ENCODE measurements around the gene PAM. TPM values are rescaled to one million over a fixed set of nuclear protein-coding genes. Genes with fewer than 3 reads are reported as not detected.

Gene PAM
- polyA plus RNA-seq, 6 donors from 2014 or later = 0.62 to 3.5 (median 1.6) TPM; not detected in 1

- H3K36me3 Mint-ChIP-seq = no peaks in the 10 kb centered on the region
- no peaks in the 10 kb centered on the region for H3K27me3 Mint-ChIP-seq
- peaks cover 14 to 18% (median 17%) of the 10 kb centered on the region in 3 donors for H3K4me1 Mint-ChIP-seq
- H3K27ac Mint-ChIP-seq = peak overlapping the region in 1 of 6 donors; percentile 50
- ATAC-seq (ENCODE audit: low read depth in 2 of 2) (no peak), DNase-seq (no peak)
- H3K4me3 Mint-ChIP-seq = no peak overlapping the region
- no peaks in the 10 kb centered on the region for H3K9me3 Mint-ChIP-seq
Observed at GRCh38 chr5:102759700-102760099, 4.6 kb downstream of the PAM start.

DNA sequence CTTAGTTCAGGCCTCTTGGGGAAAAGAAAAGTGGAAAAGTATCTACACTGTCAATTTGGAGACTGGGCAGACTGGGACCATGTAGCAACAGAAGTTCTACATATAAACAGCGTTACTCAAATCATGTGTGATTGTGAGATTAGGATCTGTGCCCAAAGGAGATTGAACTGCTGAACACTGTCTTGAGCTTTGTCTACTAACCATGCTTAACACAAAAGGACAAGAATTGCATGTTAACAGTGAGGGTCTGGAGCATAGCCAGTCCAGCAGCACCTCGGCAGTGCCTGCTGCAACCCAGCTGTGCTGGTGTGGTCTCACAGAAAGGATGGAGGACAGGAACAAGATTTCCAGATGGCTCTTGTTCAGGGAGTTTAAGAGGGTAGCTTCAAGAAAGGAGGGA lies 5.7 kb downstream of the PAM start:
- no peaks in the 10 kb centered on the region for H3K36me3 Mint-ChIP-seq
- no peak overlapping the region for H3K27ac Mint-ChIP-seq

GRCh38 chr5:102762095-102762534 lies 7.0 kb downstream of the PAM start:
- Mint-ChIP-seq H3K36me3 (no peaks in the 10 kb centered on the region), H3K4me3 (peak overlapping the region in 1 of 8 donors; percentile 21), H3K27ac (peak overlapping the region in 1 of 6 donors; percentile 13), H3K27me3 (no peaks in the 10 kb centered on the region), H3K9me3 (no peaks in the 10 kb centered on the region), H3K4me1 (peaks cover 4 to 7% (median 4%) of the 10 kb centered on the region in 3 donors)
- ATAC-seq (ENCODE audit: low read depth in 2 of 2) (peak; percentile 45 to 47), DNase-seq (no peak)

More for the DNA sequence above, 5.7 kb downstream of the PAM start:
- Mint-ChIP-seq H3K4me3 (no peak overlapping the region), H3K4me1 (peaks cover 8 to 13% (median 10%) of the 10 kb centered on the region in 3 donors), H3K27me3 (no peaks in the 10 kb centered on the region), H3K9me3 (no peaks in the 10 kb centered on the region)
- ATAC-seq (ENCODE audit: low read depth in 2 of 2) (no peak), DNase-seq (no peak)

DNA sequence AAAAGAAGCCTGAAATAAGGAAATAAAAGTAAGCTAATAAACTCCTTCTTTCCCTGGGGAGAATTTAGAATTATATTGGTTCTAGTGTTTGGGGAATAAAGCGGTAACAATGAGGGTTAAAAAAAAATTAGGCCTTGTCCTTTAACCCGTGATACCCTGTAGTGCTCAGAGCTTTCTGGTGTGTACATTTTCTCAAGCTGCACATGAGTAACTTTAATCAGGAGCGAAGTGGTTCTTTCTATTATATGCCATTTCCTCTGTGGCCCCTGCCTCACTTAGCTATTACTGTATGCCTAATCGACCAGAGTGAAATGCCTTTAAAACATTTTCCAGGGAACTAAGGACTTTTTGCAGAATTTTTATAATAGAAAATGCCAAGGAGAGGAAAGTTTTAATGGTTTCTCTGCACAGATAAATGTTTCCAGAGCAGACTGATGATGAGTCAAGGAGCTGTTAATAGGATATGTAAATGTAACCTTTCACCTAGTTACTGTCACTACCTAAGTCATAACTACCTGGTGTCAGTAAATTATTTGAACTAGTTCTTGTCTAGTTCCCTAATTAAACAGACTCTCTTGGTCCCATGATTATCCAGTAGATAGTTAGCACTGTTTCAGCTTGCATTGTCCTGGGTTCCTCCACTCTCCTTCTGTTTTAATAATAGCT lies 7.6 kb downstream of the PAM start:
- no peaks in the 10 kb centered on the region for H3K9me3 Mint-ChIP-seq
- no peak overlapping the region for H3K27ac Mint-ChIP-seq
- DNase-seq = no peak

DNA sequence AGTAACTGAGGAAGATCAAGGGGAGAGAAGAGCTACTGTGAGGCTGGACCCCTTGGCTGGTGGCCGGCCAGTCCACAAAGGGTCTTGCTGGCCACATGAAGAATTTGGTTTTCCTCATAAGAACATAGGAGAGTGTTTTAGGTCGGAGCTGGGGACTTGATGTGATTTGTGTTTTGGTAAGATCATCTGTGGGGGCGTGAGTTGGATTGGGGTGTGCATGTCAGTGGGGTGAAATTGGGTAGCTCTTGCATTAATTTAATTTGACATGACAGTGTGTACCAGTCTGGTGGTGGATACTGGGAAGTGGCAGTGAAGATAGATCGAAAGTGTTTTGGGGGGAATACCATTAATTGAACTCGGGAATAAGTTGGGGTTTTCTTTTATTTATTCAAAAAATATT lies 8.6 kb downstream of the PAM start:
- H3K4me1 Mint-ChIP-seq = peaks cover 4 to 7% (median 4%) of the 10 kb centered on the region in 3 donors
- no peak for ATAC-seq (ENCODE audit: low read depth in 2 of 2)
- peak overlapping the region in 2 of 6 donors; percentile 3 to 65 for H3K27ac Mint-ChIP-seq
- H3K27me3 Mint-ChIP-seq = no peaks in the 10 kb centered on the region
- H3K4me3 Mint-ChIP-seq = no peak overlapping the region
- H3K36me3 Mint-ChIP-seq = no peaks in the 10 kb centered on the region
- DNase-seq = no peak
- no peaks in the 10 kb centered on the region for H3K9me3 Mint-ChIP-seq

More for the DNA sequence above, 7.6 kb downstream of the PAM start:
- peaks cover 4 to 7% (median 4%) of the 10 kb centered on the region in 3 donors for H3K4me1 Mint-ChIP-seq
- ATAC-seq (ENCODE audit: low read depth in 2 of 2) = no peak
- H3K36me3 Mint-ChIP-seq = no peaks in the 10 kb centered on the region
- H3K4me3 Mint-ChIP-seq = no peak overlapping the region
- no peaks in the 10 kb centered on the region for H3K27me3 Mint-ChIP-seq

- DNase-seq = no peak
- peaks cover 4 to 7% (median 4%) of the 10 kb centered on the region in 3 donors for H3K4me1 Mint-ChIP-seq
- peak overlapping the region in 1 of 6 donors; percentile 4 for H3K27ac Mint-ChIP-seq
- H3K36me3 Mint-ChIP-seq = no peaks in the 10 kb centered on the region
- no peak for ATAC-seq (ENCODE audit: low read depth in 2 of 2)
- no peaks in the 10 kb centered on the region for H3K9me3 Mint-ChIP-seq
- no peak overlapping the region for H3K4me3 Mint-ChIP-seq
- H3K27me3 Mint-ChIP-seq = no peaks in the 10 kb centered on the region
Observed at GRCh38 chr5:102764381-102765004, 9.4 kb downstream of the PAM start.

DNA sequence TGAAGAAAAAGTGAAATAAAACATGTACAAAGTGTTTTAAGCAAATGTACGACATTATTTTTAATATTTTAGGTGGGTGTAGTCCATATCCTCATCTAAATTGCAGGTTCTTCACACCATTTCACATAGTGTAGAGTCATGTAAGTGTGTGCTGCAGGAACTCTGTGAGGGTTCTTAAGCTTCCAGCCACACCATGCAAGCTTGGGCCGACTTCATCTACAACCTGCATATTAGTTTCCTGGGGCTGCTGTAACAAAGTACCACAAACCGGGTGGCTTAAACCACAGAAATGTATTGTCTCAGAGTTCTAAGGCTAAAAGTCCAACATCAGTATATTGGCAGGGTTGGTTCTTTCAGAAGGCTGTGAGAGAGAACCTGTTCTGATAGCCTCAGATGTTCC lies 10.2 kb downstream of the PAM start:
- no peak for ATAC-seq (ENCODE audit: low read depth in 2 of 2)
- no peak overlapping the region for H3K4me3 Mint-ChIP-seq

GRCh38 chr5:102766295-102767090 lies 11.4 kb downstream of the PAM start:
- no peaks in the 10 kb centered on the region for H3K36me3 Mint-ChIP-seq
- no peak overlapping the region for H3K4me3 Mint-ChIP-seq
- H3K27ac Mint-ChIP-seq = no peak overlapping the region
- DNase-seq (no peak), ATAC-seq (ENCODE audit: low read depth in 2 of 2) (no peak)
- no peaks in the 10 kb centered on the region for H3K27me3 Mint-ChIP-seq
- no peaks in the 10 kb centered on the region for H3K9me3 Mint-ChIP-seq
- H3K4me1 Mint-ChIP-seq = peaks cover 0 to 7% (median 4%) of the 10 kb centered on the region in 3 donors

More for the DNA sequence above, 10.2 kb downstream of the PAM start:
- Mint-ChIP-seq H3K27me3 (no peaks in the 10 kb centered on the region), H3K4me1 (peaks cover 4 to 7% (median 4%) of the 10 kb centered on the region in 3 donors), H3K27ac (no peak overlapping the region), H3K9me3 (no peaks in the 10 kb centered on the region), H3K36me3 (no peaks in the 10 kb centered on the region)
- no peak for DNase-seq

DNA sequence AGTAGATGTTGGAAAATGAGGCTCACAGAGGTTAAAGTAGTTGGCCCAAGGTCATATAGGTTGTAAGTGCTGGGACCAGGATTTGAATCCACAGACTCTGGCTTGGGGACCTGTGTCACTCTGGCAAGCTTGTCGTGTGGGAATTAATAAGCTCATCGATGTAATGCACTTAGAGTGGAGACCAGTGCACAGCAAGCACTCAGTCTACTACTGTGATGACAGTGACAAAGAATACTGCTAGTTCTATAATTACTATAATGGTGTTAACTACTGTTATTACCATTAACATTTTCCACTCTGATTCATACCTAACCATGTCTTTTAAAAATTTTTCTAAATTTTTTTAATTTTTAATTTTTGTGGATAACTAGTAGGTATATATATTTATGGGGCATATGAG lies 12.8 kb downstream of the PAM start:
- no peak for DNase-seq
- no peak for ATAC-seq (ENCODE audit: low read depth in 2 of 2)
- no peak overlapping the region for H3K27ac Mint-ChIP-seq
- H3K4me3 Mint-ChIP-seq = no peak overlapping the region
- H3K36me3 Mint-ChIP-seq = no peaks in the 10 kb centered on the region
- H3K4me1 Mint-ChIP-seq = no peaks in the 10 kb centered on the region
- H3K27me3 Mint-ChIP-seq = no peaks in the 10 kb centered on the region
- no peaks in the 10 kb centered on the region for H3K9me3 Mint-ChIP-seq

DNA sequence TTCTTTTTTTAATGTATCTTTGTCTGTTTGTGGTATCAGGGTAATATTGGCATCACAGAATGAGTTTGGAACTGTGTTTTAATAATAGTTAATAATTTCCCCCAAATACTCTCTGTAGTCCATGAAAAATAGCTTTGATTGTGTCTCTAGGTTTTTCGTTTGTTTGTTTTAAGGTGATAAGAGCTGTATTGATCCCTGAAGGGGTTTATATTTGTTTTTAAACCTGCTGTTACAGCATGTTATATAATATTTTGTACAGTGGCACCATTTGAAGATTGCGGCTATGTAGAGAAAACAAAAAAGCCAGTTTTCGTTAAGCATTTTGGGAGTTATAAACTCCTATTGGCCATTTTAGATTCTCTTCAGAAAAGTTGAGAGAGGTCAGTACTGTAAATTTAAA lies 15.7 kb downstream of the PAM start:
- ATAC-seq (ENCODE audit: low read depth in 2 of 2) (no peak), DNase-seq (no peak)
- no peak overlapping the region for H3K4me3 Mint-ChIP-seq
- no peaks in the 10 kb centered on the region for H3K36me3 Mint-ChIP-seq
- peaks cover 0 to 9% (median 0%) of the 10 kb centered on the region in 7 donors for H3K9me3 Mint-ChIP-seq
- H3K27ac Mint-ChIP-seq = no peak overlapping the region
- H3K4me1 Mint-ChIP-seq = no peaks in the 10 kb centered on the region
- H3K27me3 Mint-ChIP-seq = no peaks in the 10 kb centered on the region

- no peaks in the 10 kb centered on the region for H3K4me1 Mint-ChIP-seq
- DNase-seq = no peak
- H3K27ac Mint-ChIP-seq = peak overlapping the region in 1 of 6 donors; percentile 7
- H3K9me3 Mint-ChIP-seq = peaks cover 0 to 9% (median 3%) of the 10 kb centered on the region in 7 donors
- no peaks in the 10 kb centered on the region for H3K36me3 Mint-ChIP-seq
- no peak for ATAC-seq (ENCODE audit: low read depth in 2 of 2)
- no peak overlapping the region for H3K4me3 Mint-ChIP-seq
- no peaks in the 10 kb centered on the region for H3K27me3 Mint-ChIP-seq
Observed at GRCh38 chr5:102771435-102771834, 16.3 kb downstream of the PAM start.

GRCh38 chr5:102772273-102772672 lies 17.2 kb downstream of the PAM start:
- DNase-seq (no peak), ATAC-seq (ENCODE audit: low read depth in 2 of 2) (no peak)
- H3K4me1 Mint-ChIP-seq = no peaks in the 10 kb centered on the region
- no peaks in the 10 kb centered on the region for H3K27me3 Mint-ChIP-seq
- H3K27ac Mint-ChIP-seq = no peak overlapping the region
- H3K4me3 Mint-ChIP-seq = no peak overlapping the region
- H3K9me3 Mint-ChIP-seq = peaks cover 0 to 9% (median 3%) of the 10 kb centered on the region in 7 donors
- H3K36me3 Mint-ChIP-seq = no peaks in the 10 kb centered on the region

- no peak for DNase-seq
- ATAC-seq (ENCODE audit: low read depth in 2 of 2) = no peak
- H3K27me3 Mint-ChIP-seq = no peaks in the 10 kb centered on the region
- H3K4me3 Mint-ChIP-seq = no peak overlapping the region
- H3K4me1 Mint-ChIP-seq = no peaks in the 10 kb centered on the region
- peaks cover 0 to 9% (median 3%) of the 10 kb centered on the region in 7 donors for H3K9me3 Mint-ChIP-seq
- H3K36me3 Mint-ChIP-seq = no peaks in the 10 kb centered on the region
- H3K27ac Mint-ChIP-seq = no peak overlapping the region
Observed at GRCh38 chr5:102773133-102773532, 18.0 kb downstream of the PAM start.
